HG03571 (cell line): Measurements from ENCODE around the gene ABCC1.
"Not testable (repeated sequence)": the region's sequence is repeated elsewhere in the genome, so short reads cannot be mapped to it uniquely, and the experiment has no call there.

Source experiments
- ATAC-seq: cut with Tn5 transposase; IDR thresholded peaks from one replicate; pipeline ENCODE4 v1.9.1; 2021; ENCODE audit not compliant: unreplicated experiment

The ABCC1 gene

GRCh38 chr16:16102738-16103137, 153.3 kb downstream of the ABCC1 start:
- ATAC-seq: no peak

DNA sequence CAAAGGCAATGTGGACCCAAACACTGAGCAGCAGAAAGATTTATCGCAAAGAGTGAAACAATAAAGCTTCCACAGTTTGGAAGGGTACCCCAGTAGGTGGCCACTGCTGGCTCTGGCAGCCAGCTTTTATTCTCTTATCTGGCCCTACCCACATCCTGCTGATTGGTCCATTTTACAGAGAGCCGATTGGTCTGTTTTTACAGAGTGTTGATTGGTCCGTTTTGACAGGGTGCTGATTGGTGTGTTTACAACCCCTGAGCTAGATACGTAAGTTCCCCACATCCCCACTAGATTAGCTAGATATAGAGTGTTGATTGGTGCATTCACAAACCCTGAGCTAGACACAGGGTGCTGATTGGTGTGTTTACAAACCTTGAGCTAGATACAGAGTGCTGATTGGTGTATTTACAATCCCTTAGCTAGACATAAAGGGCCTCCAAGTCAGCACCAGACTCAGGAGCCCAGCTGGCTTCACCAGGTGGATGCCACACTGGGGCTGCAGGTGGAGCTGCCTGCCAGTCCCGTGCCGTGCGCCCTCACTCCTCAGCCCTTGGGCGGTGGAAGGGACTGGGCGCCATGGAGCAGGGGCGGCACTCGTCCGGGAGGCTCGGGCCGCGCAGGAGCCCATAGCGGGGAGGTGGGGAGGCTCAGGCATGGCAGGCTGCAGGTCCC, 154.9 kb downstream of the ABCC1 start:
- not testable (repeated sequence) for ATAC-seq

GRCh38 chr16:16104804-16105141, 155.4 kb downstream of the ABCC1 start:
- not testable (repeated sequence) for ATAC-seq

DNA sequence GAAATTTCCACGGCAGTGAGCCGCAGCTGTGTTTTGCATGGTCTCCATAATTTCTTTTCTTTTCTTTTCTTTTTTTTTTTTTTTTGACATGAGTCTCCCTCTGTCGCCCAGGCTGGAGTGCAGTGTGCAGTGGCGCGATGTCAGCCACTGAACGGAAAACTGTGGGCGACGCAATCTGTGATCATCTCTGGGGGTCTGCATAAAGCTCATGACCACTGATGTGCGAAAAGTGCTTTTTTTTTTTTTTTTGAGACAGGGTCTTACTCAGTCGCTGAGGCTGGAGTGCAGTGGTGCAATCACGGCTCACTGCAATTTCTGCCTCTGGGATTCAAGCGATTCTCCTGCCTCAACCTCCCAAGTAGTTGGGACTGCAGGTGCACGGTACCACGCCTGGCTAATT, 156.2 kb downstream of the ABCC1 start:
- ATAC-seq: no peak

DNA sequence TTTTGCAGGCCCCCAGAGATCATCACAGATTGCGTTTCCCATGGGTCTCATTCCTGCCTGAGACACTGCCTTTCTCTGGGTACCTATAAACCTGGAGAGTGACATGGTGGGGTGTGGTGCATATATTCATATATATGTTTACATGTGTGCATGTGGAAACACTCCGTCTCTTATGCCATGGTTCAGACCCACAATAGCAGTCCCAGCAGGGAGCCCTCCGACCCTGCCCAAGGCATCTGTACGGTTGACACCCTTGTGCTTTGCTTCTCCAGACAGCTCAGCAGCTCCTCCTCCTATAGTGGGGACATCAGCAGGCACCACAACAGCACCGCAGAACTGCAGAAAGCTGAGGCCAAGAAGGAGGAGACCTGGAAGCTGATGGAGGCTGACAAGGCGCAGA, 157.1 kb downstream of the ABCC1 start:
- ATAC-seq: no peak

- no peak for ATAC-seq
These were observed 158.4 kb downstream of the ABCC1 start for GRCh38 chr16:16107839-16108238.

- no peak for ATAC-seq
These were observed 159.3 kb downstream of the ABCC1 start for GRCh38 chr16:16108759-16109158.

GRCh38 chr16:16109453-16110110, 160.2 kb downstream of the ABCC1 start:
- no peak for ATAC-seq

- ATAC-seq: no peak
These were observed 160.7 kb downstream of the ABCC1 start for GRCh38 chr16:16110111-16110490.

DNA sequence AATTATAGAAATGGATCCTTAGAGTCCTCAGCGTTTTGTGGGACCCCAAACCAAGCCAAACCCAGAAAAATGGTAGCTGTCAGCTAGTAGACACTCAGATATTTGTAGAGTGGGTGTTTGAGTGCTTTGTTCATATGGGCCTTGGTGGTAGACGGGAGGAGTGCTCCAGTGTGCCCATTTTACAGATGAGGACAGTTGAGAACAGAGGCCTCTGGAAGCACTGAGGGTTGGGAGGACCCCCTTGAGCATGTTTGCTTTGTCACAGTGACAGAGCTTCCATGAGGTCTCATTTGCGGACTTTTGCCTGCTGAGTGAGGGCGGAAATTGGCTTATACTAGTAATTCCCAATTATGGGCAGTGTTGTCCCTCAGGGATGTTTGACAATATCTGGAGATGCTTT, 162.2 kb downstream of the ABCC1 start:
- no peak for ATAC-seq

- ATAC-seq: no peak
These were observed 163.1 kb downstream of the ABCC1 start for GRCh38 chr16:16112450-16113053.

GRCh38 chr16:16113076-16113475, 163.7 kb downstream of the ABCC1 start:
- ATAC-seq: no peak

DNA sequence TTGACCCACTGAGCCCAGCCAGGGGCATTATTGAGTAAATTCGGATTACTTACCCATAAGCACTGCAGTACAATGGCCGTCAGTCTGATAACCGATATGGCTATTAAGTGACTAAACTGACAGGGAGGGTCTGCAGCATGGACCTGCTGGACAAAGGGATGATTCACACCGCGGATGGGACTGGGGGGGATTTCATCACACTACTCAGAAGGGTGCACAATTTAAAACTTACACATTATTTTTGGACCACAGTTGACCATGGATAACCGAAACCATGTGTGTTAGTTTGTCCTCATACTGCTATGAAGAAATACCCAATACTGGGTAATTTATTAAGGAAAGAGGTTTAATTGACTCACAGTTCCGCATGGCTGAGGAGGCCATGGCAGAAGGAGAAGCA, 167.4 kb downstream of the ABCC1 start:
- ATAC-seq: no peak

DNA sequence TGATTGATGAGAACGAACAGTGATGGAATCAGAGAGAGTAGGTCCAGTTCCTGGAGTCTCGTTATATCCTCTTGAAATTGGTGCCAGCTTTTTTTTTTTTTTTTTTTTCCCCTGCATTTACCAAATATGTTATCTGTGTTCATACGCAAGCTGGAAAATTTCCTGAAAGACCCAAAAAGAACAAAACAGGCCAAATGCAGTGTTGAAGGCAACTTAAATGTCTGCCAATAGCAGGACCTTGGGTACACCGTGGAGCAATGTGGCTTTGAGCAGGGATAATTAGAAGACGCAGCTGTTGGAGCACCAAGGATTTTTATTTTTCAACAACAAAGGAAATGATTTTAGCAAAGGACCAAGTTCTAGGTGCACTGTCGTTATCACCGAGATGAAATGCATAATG, 168.9 kb downstream of the ABCC1 start:
- ATAC-seq: no peak

DNA sequence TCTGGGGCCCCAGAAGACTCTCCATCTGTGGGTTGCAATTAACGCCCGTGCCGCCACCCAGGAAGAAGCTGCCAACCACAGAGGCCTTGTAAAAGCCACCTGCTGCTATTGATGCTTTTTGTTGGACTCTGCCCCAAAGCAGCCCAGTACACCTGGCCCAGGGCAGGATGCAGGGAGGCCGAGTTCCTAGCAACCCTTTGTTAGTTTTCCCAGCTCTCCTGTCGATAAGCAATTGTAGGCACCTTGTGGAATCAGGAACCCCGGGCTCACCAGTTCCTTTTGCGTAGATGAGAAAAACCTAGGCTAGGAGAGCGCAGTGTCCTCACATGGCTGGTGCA, 170.6 kb downstream of the ABCC1 start:
- ATAC-seq: no peak

- ATAC-seq: no peak
These were observed 171.2 kb downstream of the ABCC1 start for GRCh38 chr16:16120382-16121184.

DNA sequence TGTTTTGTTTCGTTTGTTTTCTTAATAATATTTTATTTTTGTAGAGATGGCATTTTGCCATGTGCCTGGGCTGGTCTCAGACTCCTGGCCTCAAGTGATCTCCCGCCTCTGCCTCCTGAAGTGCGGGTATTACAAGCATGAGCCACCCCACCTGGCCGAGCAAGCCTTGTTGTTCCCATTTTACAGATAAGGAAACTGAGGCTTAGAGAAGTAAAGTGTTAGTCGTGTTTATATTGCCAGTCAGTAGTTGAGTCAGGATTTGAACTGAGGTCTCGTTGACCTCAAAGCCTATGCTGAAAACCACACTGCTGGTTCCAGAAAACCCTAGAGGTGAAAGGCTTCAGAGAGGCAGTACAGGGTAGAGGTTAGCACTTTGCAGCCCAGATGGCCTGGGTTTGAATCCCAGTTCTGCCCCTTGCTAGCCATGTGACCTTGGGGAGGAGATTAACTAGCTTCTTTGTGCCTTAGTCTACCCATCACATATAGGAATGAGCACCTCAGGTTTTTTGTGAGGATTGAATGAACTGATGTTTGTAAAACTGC, 171.8 kb downstream of the ABCC1 start:
- no peak for ATAC-seq

GRCh38 chr16:16122264-16122663, 172.8 kb downstream of the ABCC1 start:
- ATAC-seq: no peak

GRCh38 chr16:16124438-16124837, 175.0 kb downstream of the ABCC1 start:
- ATAC-seq: no peak

DNA sequence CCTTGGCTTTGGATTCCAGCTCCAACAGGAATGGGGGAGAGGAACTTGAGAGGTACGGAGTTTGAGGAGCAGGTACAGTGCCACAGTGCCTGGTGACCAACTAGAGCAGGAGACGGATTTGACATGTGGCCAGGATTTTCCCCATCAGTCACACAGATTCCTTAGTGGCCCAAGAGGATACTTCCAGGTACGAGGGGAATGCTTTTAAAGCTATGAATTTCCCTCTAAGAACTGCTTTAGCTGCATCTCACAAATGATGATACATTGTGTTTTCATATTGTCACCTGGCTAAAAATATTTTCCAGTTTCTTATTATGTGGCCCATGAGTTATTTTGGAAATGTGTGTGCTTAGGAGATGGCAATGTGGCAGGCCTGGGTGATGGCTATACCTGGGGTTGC, 175.6 kb downstream of the ABCC1 start:
- no peak for ATAC-seq

GRCh38 chr16:16126896-16127295, 177.5 kb downstream of the ABCC1 start:
- no peak for ATAC-seq
